HepG2 (cell line): ENCODE results near the gene SMIM12. TPM values are rescaled to one million over a fixed set of nuclear protein-coding genes. Genes with fewer than 3 reads are reported as not detected.

Experiments
- ATAC-seq: fragments of 200-7000 bp; cut with Tn5 transposase; 3 replicates; pipeline ENCODE4 v1.9.1; 2020; ENCODE audit warnings: mild to moderate bottlenecking, moderate library complexity
- BruUV-seq: library from RNA; stranded (reverse); fragments of 400-500 nt; replicated peaks from 2 replicates; lab custom pipeline; 2021; lab: Mats Ljungman, UMichigan
- CTCF ChIA-PET: fragments of 300-600 bp; formaldehyde crosslinking; extraction: SDS; loops from one replicate; lab custom pipeline; 2021; ENCODE audit warnings: low total read pairs, inconsistent platforms, low intra/inter-chr PET ratio; lab: Yijun Ruan, JAX
- POLR2A ChIA-PET: fragments of 350-600 bp; sonication (Branson Sonifier 250); formaldehyde crosslinking; loops from one replicate; lab custom pipeline; 2020; ENCODE audit warnings: antibody characterized with exemption, inconsistent platforms; lab: Yijun Ruan, JAX
- DNase-seq: peaks from one replicate; pipeline ENCODE4 v3.0.0-alpha.2; 2015; ENCODE audit warnings: low spot score
- FAIRE-seq: peaks from 3 replicates; lab custom pipeline; 2011; peaks lifted over from hg19 to GRCh38; lab: Jason Lieb, UNC
- H2AFZ ChIP-seq: one replicate; pipeline ENCODE4 v1.6.1; 2011; ENCODE audit warnings: low read length, inconsistent platforms
- H3K27ac ChIP-seq: fragments of 300-600 bp; 3 replicates; pipeline ENCODE4 v1.8.0; 2011; ENCODE audit warnings: mixed run types, mild to moderate bottlenecking, mixed read lengths, low read length, inconsistent platforms; ENCODE audit not compliant: insufficient read depth; ENCODE audit errors: extremely low read length
- H3K27me3 ChIP-seq, 2 experiments: fragments of 200-600 bp in 1 of 2; 2 replicates in 1 of 2; 3 replicates in 1 of 2; pipeline versions ENCODE4 v1.6.0 to v1.8.0; 2011; ENCODE audit warnings: low read length in 2 of 2, mild to moderate bottlenecking in 2 of 2, moderate library complexity in 2 of 2, inconsistent platforms in 1 of 2; ENCODE audit not compliant: insufficient read depth in 2 of 2, control insufficient read depth in 1 of 2
- H3K36me3 ChIP-seq, 2 experiments: fragments of 200-600 bp in 1 of 2; replicated peaks in 1 of 2; 2 replicates in 1 of 2; 3 replicates in 1 of 2; pipeline versions ENCODE4 v1.5.1 to v1.8.0; 2011; ENCODE audit warnings: low read length in 2 of 2, inconsistent platforms in 1 of 2; ENCODE audit not compliant: insufficient read depth in 2 of 2, control insufficient read depth in 1 of 2
- H3K4me1 ChIP-seq: 2 replicates; pipeline ENCODE4 v1.5.1; 2012; ENCODE audit warnings: low read length, inconsistent platforms; ENCODE audit not compliant: insufficient read depth
- H3K4me2 ChIP-seq: 2 replicates; pipeline ENCODE4 v1.6.0; 2011; ENCODE audit warnings: low read depth, low read length, inconsistent platforms
- H3K4me3 ChIP-seq, 3 experiments: fragments of 200-600 bp in 1 of 3; sonication (generic), shearing (Covaris generic) in 1 of 3; replicated peaks in 1 of 3; 2 replicates each; pipeline ENCODE4 v1.5.1; 2011 to 2016; ENCODE audit warnings: low read length in 3 of 3, inconsistent platforms in 2 of 3, low read depth in 2 of 3, mild to moderate bottlenecking in 2 of 3, control low read depth in 1 of 3, mixed read lengths in 1 of 3; ENCODE audit not compliant: insufficient read depth in 1 of 3
- H3K79me2 ChIP-seq: one replicate; pipeline ENCODE4 v1.6.1; 2011; ENCODE audit warnings: low read length, inconsistent platforms; ENCODE audit not compliant: insufficient read depth
- H3K9ac ChIP-seq: 2 replicates; pipeline ENCODE4 v1.6.0; 2011; ENCODE audit warnings: mild to moderate bottlenecking, low read depth, low read length, inconsistent platforms; ENCODE audit not compliant: insufficient read depth
- H3K9me3 ChIP-seq: 2 replicates; pipeline ENCODE4 v1.5.1; 2012; ENCODE audit warnings: mild to moderate bottlenecking, low read length
- H4K20me1 ChIP-seq: 2 replicates; pipeline ENCODE4 v1.6.0; 2011; ENCODE audit warnings: inconsistent platforms, mild to moderate bottlenecking, low read length, moderate library complexity; ENCODE audit not compliant: insufficient read depth
- GABPB1 ChIP-seq: IDR thresholded peaks from 2 replicates; pipeline ENCODE4 v1.6.1; 2016; ENCODE audit warnings: mild to moderate bottlenecking, missing genetic modification reagents, moderate library complexity, missing compliant biosample characterization
- SMAD3 ChIP-seq: sonication (generic); formaldehyde crosslinking; IDR thresholded peaks from 2 replicates; pipeline ENCODE4 v1.4.0; 2020; ENCODE audit warnings: missing genetic modification reagents
- ZNF101 ChIP-seq: sonication (generic); formaldehyde crosslinking; IDR thresholded peaks from 2 replicates; pipeline ENCODE4 v1.4.0; 2020; ENCODE audit warnings: mild to moderate bottlenecking, low read depth, missing genetic modification reagents, borderline replicate concordance
- ZNF709 ChIP-seq: sonication (generic); formaldehyde crosslinking; IDR thresholded peaks from 2 replicates; pipeline ENCODE4 v1.5.0; 2020; ENCODE audit warnings: mild to moderate bottlenecking, missing genetic modification reagents
- ZNF891 ChIP-seq: sonication (generic); formaldehyde crosslinking; IDR thresholded peaks from 2 replicates; pipeline ENCODE4 v1.5.0; 2020; ENCODE audit warnings: mild to moderate bottlenecking, missing genetic modification reagents
- WGBS: methylation state at CpG from one replicate; pipeline ENCODE4 v1.1.6; 2017; ENCODE audit warnings: low lambda C conversion rate; 5-methylcytosine and 5-hydroxymethylcytosine counted together
- in situ Hi-C: cut with HindIII; loops from 2 replicates; pipeline ENCODE4 v1.10.0; 2017; ENCODE audit warnings: low pct_unique_long_range_greater_than_20kb; ENCODE audit not compliant: extremely low pct_ligation_motif_present
- intact Hi-C: fragments of 100-400 bp; cut with micrococcal nuclease; formaldehyde crosslinking; loops from one replicate; pipeline ENCODE4 v1.10.0; 2022; ENCODE audit not compliant: unreplicated experiment
- polyA plus RNA-seq, 8 experiments: library from polyadenylated mRNA; depleted of rRNA in 3 of 8; stranded (reverse) in 7 of 8; unstranded in 1 of 8; fragments of >200 nt; fragmentation: Illumina TruSeq in 4 of 8; extraction: Trizol in 4 of 8; gene quantifications; 2 replicates each; pipeline versions ENCODE4 v1.2.1 to v1.2.3, GENCODE V29; 2011 to 2016; ENCODE audit warnings: low read depth in 4 of 8, missing spikeins in 1 of 8, mixed read lengths in 1 of 8; ENCODE audit not compliant: insufficient read depth in 1 of 8
- total RNA-seq, 5 experiments: library from RNA; depleted of rRNA; stranded (reverse); fragments of >200 nt; fragmentation: Illumina TruSeq; extraction: Trizol; gene quantifications; 2 replicates each; pipeline ENCODE4 v1.2.3, GENCODE V29; 2016; ENCODE audit warnings: low read depth in 1 of 5
- TF ChIP-seq, protein P1 (sequence below): IDR thresholded peaks from 2 replicates; pipeline ENCODE4 v1.6.1; 2012; ENCODE audit warnings: low read depth, low read length, improper control_type of control experiment

The SMIM12 gene
- total and polyA plus RNA-seq, 2 of the 13 experiments (the other 11 are each of a cell fraction or from before 2014, with no cell fraction given), result 20.1 to 41.3 TPM

DNA sequence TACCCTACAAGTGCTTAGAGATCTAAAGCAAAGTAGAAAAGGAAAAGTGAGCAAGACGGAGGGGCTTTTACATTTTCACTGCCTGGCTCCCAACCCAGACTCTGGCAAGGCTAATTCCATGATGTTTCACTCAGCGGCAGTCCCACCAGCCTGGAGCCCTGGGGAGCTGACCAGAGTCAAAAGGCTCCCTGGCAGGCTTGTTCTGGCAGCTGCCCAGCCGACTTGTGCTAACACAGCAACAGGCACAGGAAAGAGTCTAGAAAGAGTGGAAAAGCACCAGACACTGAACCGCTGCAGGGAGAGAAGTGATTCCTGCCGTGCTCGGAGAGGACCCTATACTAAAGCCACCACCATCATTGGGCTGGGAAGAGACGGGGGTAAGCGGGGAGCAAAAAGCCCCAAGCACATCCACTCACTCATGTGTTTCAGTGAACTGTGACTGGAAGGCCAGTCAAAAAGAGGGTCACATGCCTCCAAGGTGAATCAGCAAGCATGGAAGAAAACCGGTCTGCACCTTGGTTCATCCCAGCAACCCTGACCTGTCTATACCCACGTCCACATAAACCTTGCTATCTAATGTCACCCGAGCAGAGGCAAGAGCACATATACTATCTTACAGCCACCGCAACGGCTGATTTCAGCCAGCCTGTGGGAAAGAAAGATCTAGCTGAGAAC lies 8.0 kb downstream of the SMIM12 start:
- no peak for ATAC-seq
- Histone ChIP-seq H3K36me3 (peaks cover 9 to 20% of the 10 kb centered on the region in 2 experiments), H3K4me1 (peaks cover 14% of the 10 kb centered on the region), H3K27me3 (no peaks in the 10 kb centered on the region), H3K9ac (no peak overlapping the region), H3K4me3 (no peak overlapping the region), H3K9me3 (no peaks in the 10 kb centered on the region), H3K79me2 (peaks cover 1% of the 10 kb centered on the region), H4K20me1 (no peaks in the 10 kb centered on the region; the same call in 1 of the 2 replicates), H3K27ac (no peak overlapping the region), H3K4me2 (no peak overlapping the region), H2AFZ (no peak overlapping the region)
- BruUV-seq, result no TSS peak
- no peak for FAIRE-seq
- in situ Hi-C loops, result loop anchor here (5.0 kb wide), 1 partner anchor 64 kb away; no protein-coding TSS in a partner anchor
- TF ChIP-seq GABPB1 (CRISPR knock-in tag), result no peak
- no peak for TF ChIP-seq SMAD3
- TF ChIP-seq ZNF709, result no peak
- TF ChIP-seq ZNF101 (CRISPR knock-in tag), result no peak
- TF ChIP-seq, protein P1, sequence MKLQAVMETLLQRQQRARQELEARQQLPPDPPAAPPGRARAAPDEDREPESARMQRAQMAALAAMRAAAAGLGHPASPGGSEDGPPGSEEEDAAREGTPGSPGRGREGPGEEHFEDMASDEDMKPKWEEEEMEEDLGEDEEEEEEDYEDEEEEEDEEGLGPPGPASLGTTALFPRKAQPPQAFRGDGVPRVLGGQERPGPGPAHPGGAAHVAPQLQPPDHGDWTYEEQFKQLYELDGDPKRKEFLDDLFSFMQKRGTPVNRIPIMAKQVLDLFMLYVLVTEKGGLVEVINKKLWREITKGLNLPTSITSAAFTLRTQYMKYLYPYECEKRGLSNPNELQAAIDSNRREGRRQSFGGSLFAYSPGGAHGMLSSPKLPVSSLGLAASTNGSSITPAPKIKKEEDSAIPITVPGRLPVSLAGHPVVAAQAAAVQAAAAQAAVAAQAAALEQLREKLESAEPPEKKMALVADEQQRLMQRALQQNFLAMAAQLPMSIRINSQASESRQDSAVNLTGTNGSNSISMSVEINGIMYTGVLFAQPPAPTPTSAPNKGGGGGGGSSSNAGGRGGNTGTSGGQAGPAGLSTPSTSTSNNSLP, result no peak
- POLR2A ChIA-PET, result no interaction called here
- 92% methylated on average over 12 of the region's 13 CpGs for WGBS
- no peak for DNase-seq
- CTCF ChIA-PET, result interaction anchor here (1.7 to 4.1 kb wide), 2 partner anchors 26 to 64 kb away, joined by 9 to 81 read pairs; no protein-coding TSS in a partner anchor
- intact Hi-C loops, result loop anchor here (1.0 to 2.0 kb wide), 2 partner anchors 15 to 65 kb away; no protein-coding TSS in a partner anchor

GRCh38 chr1:34850382-34850781 lies 9.2 kb downstream of the SMIM12 start:
- no peak for DNase-seq
- intact Hi-C loops, result no loop called here

More at GRCh38 chr1:34850382-34850781, 9.2 kb downstream of the SMIM12 start:
- ChIA-PET POLR2A (no interaction called here), CTCF (interaction anchor here (4.1 kb wide), 1 partner anchor 63 kb away, joined by 81 read pairs; no protein-coding TSS in a partner anchor)
- WGBS, result 93% methylated on average over 6 of the region's 6 CpGs
- H3K79me2 ChIP-seq, result no peaks in the 10 kb centered on the region
- no peak overlapping the region for H3K9ac ChIP-seq
- peaks cover 25% of the 10 kb centered on the region for H3K4me1 ChIP-seq
- H4K20me1 ChIP-seq, result no peaks in the 10 kb centered on the region; the same call in 1 of the 2 replicates
- TF ChIP-seq ZNF891 (CRISPR knock-in tag), result no peak
- ATAC-seq (no peak), FAIRE-seq (no peak)
- H3K36me3 ChIP-seq, result peaks cover 7 to 14% of the 10 kb centered on the region in 2 experiments
- in situ Hi-C loops, result loop anchor here (5.0 kb wide), 1 partner anchor 63 kb away; no protein-coding TSS in a partner anchor
- H3K4me3 ChIP-seq, result no peak overlapping the region
- no peak overlapping the region for H3K27ac ChIP-seq
- H3K9me3 ChIP-seq, result no peaks in the 10 kb centered on the region
- no peak overlapping the region for H3K4me2 ChIP-seq
- no TSS peak for BruUV-seq
- no peak overlapping the region for H2AFZ ChIP-seq
- no peaks in the 10 kb centered on the region for H3K27me3 ChIP-seq
